GM12891 (cell line): ENCODE measurements around the gene MEIKIN.
"Not testable (repeated sequence)": the region's sequence is repeated elsewhere in the genome, so short reads cannot be mapped to it uniquely, and the experiment has no call there.

Experiments used
- POLR2A ChIP-seq: IDR thresholded peaks from 2 replicates; pipeline ENCODE4 v1.6.1; 2011; ENCODE audit warnings: low read depth, low read length, control low read depth
- POLR2AphosphoS5 ChIP-seq: IDR thresholded peaks from 2 replicates; pipeline ENCODE4 v1.6.1; 2011; ENCODE audit warnings: low read depth, low read length, control low read depth
- POU2F2 ChIP-seq: IDR thresholded peaks from 2 replicates; pipeline ENCODE4 v1.6.1; 2011; ENCODE audit warnings: low read depth, mild to moderate bottlenecking, control low read depth, low read length, moderate library complexity
- SPI1 ChIP-seq: IDR thresholded peaks from 2 replicates; pipeline ENCODE4 v1.6.1; 2011; ENCODE audit warnings: low read depth, low read length, control low read depth
- TAF1 ChIP-seq: IDR thresholded peaks from 2 replicates; pipeline ENCODE4 v1.6.1; 2011; ENCODE audit warnings: low read depth, low read length, control low read depth

DNA sequence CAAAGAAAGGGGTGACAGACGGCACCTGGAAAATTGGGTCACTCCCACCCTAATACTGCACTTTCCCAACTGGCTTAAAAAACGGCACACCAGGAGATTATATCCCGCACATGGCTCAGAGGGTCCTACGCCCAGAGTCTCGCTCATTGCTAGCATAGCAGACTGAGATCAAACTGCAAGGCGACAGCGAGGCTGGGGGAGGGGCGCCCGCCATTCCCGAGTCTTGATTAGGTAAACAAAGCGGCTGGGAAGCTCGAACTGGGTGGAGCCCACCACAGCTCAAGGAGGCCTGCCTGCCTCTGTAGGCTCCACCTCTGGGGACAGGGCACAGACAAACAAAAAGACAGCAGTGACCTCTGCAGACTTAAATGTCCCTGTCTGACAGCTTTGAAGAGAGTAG, 74.2 kb downstream of the MEIKIN start:
- TF ChIP-seq TAF1, POLR2A, SPI1, POLR2AphosphoS5, POU2F2: not testable (repeated sequence)
